Ovary (tissue), 1 donor: ENCODE data around the gene EZH1.

Source experiments
- EP300 ChIP-seq: sonication (generic); formaldehyde crosslinking; IDR thresholded peaks from one replicate; pipeline ENCODE4 v1.6.1; 2017; ENCODE audit warnings: antibody characterized with exemption
- POLR2A ChIP-seq: fragments of 450-650 bp; IDR thresholded peaks from one replicate; pipeline ENCODE4 v1.6.1; 2017; ENCODE audit warnings: antibody characterized with exemption, mild to moderate bottlenecking, moderate library complexity

DNA sequence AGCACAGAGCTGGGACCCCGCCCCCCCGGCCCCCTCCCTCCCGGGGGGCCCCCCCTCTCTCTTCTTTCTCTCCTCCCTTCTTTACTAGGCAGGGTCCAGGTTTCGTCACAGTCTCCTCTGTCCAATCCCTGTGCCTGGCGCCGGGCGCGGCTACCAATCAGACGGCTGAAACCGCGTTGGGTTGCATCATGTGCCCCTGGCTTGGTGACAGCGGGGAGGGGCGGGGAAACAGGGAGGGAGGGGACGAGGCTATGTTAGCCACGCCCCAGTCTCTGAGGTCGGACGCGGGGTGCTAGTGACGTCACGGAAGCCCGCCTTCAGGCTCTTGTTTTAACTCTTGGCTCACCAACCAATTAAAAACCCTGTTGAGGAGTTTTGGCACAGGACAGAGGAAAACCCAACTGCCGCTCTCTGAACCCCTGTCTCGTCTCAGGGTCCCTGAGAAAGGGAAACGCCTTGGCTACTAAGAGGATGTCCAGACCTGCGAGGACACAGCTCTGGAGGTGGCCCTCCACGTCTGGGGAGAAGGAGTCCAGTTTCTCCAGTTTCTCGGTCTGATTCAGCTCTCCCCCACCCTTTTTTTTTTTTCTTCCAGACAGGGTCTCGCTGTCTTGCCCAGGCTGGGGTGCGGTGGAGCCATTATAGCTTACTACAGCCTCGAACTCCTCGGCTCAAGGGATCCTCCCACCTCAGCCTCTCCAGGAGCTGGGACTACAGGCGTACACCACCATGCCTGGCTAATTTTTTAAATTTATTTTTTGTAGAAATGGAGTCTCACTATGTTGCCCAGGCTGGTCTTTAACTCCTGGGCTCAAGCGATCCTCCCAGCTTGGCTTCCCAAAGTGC, 67.6 kb downstream of the EZH1 start:
- TF ChIP-seq EP300 (no peak), POLR2A (no peak)
